OCI-LY3 (cell line): ENCODE data around the gene ACO1.

Experiments used
- H2AFZ ChIP-seq: fragments of 200-600, 300-600 bp; shearing (Covaris generic); 2 replicates; pipeline ENCODE4 v1.6.0; 2014; ENCODE audit warnings: antibody characterized with exemption, low read depth, low read length
- H3K27ac ChIP-seq: fragments of 200-600, 300-600 bp; sonication (generic); 2 replicates; pipeline ENCODE4 v1.5.1; 2014; ENCODE audit warnings: mild to moderate bottlenecking, low read length, moderate library complexity, mixed read lengths
- H3K27me3 ChIP-seq: fragments of 200-600, 300-600 bp; sonication (generic); 2 replicates; pipeline ENCODE4 v1.6.1; 2014; ENCODE audit warnings: low read depth, low read length, mixed read lengths
- H3K36me3 ChIP-seq: fragments of 200-600, 300-600 bp; sonication (generic); replicated peaks from 2 replicates; pipeline ENCODE3; 2014; ENCODE audit warnings: low read depth, low read length, mixed read lengths
- H3K4me1 ChIP-seq: fragments of 300-600, 200-600 bp; sonication (generic); 2 replicates; pipeline ENCODE4 v1.6.1; 2014; ENCODE audit warnings: low read length, mixed read lengths
- H3K4me2 ChIP-seq: fragments of 200-600, 300-600 bp; sonication (generic); 2 replicates; pipeline ENCODE4 v1.6.1; 2014; ENCODE audit warnings: low read length, mixed read lengths
- H3K4me3 ChIP-seq: fragments of 300-600, 200-600 bp; sonication (generic); 2 replicates; pipeline ENCODE4 v1.5.1; 2014; ENCODE audit warnings: antibody characterized with exemption, mild to moderate bottlenecking, low read length, moderate library complexity
- H3K79me2 ChIP-seq: fragments of 300-600, 200-600 bp; shearing (Covaris generic); 2 replicates; pipeline ENCODE4 v1.6.1; 2014; ENCODE audit warnings: mild to moderate bottlenecking, low read length, mixed read lengths
- H3K9ac ChIP-seq: fragments of 300-600, 200-600 bp; shearing (Covaris generic); 2 replicates; pipeline ENCODE4 v1.6.0; 2014; ENCODE audit warnings: mild to moderate bottlenecking, low read length, moderate library complexity
- H3K9me3 ChIP-seq: fragments of 200-600, 300-600 bp; shearing (Covaris generic); 2 replicates; pipeline ENCODE4 v1.6.1; 2014; ENCODE audit warnings: low read length, mixed read lengths; ENCODE audit not compliant: insufficient read depth
- H4K20me1 ChIP-seq: fragments of 200-600, 300-600 bp; sonication (generic); 2 replicates; pipeline ENCODE4 v1.6.1; 2016; ENCODE audit warnings: low read length, mixed read lengths; ENCODE audit not compliant: insufficient read depth
- EZH2phosphoT487 ChIP-seq: fragments of 200-600 bp; shearing (Covaris generic); IDR thresholded peaks from 2 replicates; pipeline ENCODE4 v1.6.1; 2018; ENCODE audit warnings: antibody characterized with exemption, mixed run types, low read depth
- TF ChIP-seq, protein P1 (sequence below): fragments of 200-600, 300-600 bp; sonication (generic); IDR thresholded peaks from 2 replicates; pipeline ENCODE4 v1.5.1; 2014; ENCODE audit warnings: antibody characterized with exemption, low read length, low read depth

The ACO1 gene

DNA sequence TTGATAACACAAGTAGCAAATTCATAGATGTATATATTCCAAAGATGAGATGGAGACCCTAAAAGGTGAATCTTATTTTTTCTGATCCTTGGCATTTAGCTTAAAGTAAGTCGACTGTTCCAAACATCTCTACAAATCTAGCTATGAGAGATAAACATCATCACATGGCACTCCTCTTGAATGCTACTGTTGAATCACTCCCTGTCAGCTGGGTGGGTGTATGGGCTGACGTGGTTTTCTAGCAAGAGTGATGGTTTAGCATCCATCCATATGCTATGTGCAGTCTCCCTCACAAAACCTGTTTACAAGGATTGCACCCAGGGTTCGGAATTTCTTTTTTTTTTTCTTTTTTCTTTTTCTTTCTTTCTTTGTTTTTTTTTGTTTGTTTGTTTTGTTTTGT, 13.8 kb downstream of the ACO1 start:
- H3K9ac ChIP-seq = no peak overlapping the region
- no peaks in the 10 kb centered on the region for H3K79me2 ChIP-seq
- H3K9me3 ChIP-seq = no peaks in the 10 kb centered on the region
- H3K36me3 ChIP-seq = no peaks in the 10 kb centered on the region
- no peak overlapping the region for H2AFZ ChIP-seq
- TF ChIP-seq, protein P1, sequence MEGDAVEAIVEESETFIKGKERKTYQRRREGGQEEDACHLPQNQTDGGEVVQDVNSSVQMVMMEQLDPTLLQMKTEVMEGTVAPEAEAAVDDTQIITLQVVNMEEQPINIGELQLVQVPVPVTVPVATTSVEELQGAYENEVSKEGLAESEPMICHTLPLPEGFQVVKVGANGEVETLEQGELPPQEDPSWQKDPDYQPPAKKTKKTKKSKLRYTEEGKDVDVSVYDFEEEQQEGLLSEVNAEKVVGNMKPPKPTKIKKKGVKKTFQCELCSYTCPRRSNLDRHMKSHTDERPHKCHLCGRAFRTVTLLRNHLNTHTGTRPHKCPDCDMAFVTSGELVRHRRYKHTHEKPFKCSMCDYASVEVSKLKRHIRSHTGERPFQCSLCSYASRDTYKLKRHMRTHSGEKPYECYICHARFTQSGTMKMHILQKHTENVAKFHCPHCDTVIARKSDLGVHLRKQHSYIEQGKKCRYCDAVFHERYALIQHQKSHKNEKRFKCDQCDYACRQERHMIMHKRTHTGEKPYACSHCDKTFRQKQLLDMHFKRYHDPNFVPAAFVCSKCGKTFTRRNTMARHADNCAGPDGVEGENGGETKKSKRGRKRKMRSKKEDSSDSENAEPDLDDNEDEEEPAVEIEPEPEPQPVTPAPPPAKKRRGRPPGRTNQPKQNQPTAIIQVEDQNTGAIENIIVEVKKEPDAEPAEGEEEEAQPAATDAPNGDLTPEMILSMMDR = no peak
- H3K4me3 ChIP-seq = no peak overlapping the region
- no peak overlapping the region for H3K27ac ChIP-seq
- no peaks in the 10 kb centered on the region for H3K4me1 ChIP-seq
- H3K27me3 ChIP-seq = no peaks in the 10 kb centered on the region
- no peaks in the 10 kb centered on the region for H4K20me1 ChIP-seq
- H3K4me2 ChIP-seq = no peak overlapping the region

DNA sequence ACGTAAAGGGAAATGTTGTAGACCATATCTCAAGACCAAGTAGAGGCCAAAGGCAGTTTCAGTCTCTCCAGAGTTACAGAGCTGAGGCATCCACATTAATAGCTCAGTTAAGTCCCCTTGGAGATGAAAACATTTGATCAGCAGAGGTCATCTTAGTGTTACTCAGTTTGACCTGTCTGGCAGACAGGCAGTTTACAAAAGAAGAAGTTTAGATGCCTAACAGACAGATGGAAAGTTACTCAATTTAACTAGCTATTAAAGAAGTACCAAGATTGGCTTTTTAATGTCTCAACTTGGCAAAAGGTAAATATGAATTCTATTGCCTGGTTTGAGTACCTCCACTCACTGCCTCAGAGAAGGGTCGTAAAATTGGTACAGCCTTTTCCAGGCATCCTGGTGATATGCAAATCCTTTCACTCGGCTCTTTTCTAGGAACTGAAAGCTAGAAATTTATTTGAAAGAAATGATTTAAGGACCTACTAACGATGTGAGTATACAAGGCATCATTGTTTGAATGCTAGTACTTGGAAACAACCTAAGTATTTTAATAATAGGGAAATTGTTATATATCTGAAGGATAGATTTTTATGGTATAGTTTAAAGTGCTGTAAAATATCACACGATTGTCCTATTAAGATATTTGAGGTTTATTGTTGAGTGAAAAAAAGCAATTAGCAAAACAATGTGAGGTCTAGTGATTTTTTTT, 14.8 kb downstream of the ACO1 start:
- Histone ChIP-seq H3K9me3 (no peaks in the 10 kb centered on the region), H3K27me3 (no peaks in the 10 kb centered on the region), H3K79me2 (no peaks in the 10 kb centered on the region), H3K4me3 (no peak overlapping the region), H3K9ac (no peak overlapping the region), H3K36me3 (no peaks in the 10 kb centered on the region), H3K4me1 (no peaks in the 10 kb centered on the region), H3K27ac (no peak overlapping the region), H3K4me2 (no peak overlapping the region), H2AFZ (no peak overlapping the region), H4K20me1 (no peaks in the 10 kb centered on the region)
- TF ChIP-seq EZH2phosphoT487 = no peak
- TF ChIP-seq, protein P1 = no peak

DNA sequence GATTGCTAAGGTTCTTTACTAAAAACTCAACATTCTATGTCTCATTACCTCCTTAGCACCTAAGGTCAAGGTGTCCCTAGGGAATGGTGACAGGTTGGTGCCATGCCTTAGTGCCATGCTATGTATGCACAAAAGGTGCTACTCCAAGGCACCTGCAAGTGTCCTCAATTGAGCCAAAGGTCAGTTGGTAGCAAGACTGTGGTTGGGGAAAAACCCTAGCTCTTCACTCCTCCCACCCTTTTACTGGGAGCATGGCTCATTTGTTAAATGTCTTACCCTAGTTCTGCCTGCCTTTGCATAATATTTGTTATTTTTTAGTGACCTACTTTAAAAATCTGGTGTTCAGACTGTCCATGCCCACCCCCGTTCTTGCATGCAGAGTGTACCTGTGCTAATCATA, 17.0 kb downstream of the ACO1 start:
- no peaks in the 10 kb centered on the region for H3K9me3 ChIP-seq
- no peak overlapping the region for H2AFZ ChIP-seq
- no peak overlapping the region for H3K27ac ChIP-seq
- no peaks in the 10 kb centered on the region for H3K79me2 ChIP-seq
- no peaks in the 10 kb centered on the region for H3K4me1 ChIP-seq
- TF ChIP-seq, protein P1 = no peak
- no peak for TF ChIP-seq EZH2phosphoT487
- peaks cover 11% of the 10 kb centered on the region for H3K36me3 ChIP-seq
- H3K4me3 ChIP-seq = no peak overlapping the region
- no peak overlapping the region for H3K4me2 ChIP-seq
- no peaks in the 10 kb centered on the region for H3K27me3 ChIP-seq
- H4K20me1 ChIP-seq = no peaks in the 10 kb centered on the region
- H3K9ac ChIP-seq = no peak overlapping the region

DNA sequence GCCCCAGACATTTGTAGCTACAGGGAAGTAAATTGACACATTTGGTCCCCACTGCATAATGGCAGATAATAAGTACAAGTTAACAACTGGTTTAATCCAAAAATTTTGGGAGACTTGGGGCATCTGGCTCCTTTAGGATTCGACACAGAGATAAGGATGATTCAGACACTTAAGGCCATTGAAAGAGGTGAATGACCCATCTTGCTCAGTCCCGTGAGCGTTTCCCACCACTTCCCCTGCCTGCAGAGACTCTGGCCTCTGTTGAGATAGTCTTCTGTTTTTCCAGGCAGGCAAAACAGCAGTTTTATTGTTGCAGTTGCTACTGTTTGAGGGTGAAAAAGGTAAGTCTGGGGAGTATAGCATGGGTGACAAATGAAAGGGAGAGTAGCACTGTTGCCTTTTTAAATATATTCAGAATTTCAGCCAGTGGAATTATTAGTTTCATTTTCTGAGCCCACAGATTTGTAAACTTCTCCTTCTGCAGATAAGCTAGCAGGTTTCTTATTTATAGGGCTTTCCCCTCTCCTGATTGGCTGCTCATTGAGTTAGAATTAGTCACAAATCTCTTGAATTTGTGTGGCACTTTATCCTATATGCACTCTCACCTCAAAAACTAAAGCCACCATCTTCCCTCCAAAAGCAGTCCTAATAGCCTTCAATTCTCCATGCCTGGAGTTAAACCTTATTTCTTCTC, 19.3 kb downstream of the ACO1 start:
- H3K27ac ChIP-seq = no peak overlapping the region
- no peak overlapping the region for H3K4me2 ChIP-seq
- H3K36me3 ChIP-seq = peaks cover 14% of the 10 kb centered on the region
- no peak overlapping the region for H2AFZ ChIP-seq
- no peaks in the 10 kb centered on the region for H3K4me1 ChIP-seq
- H3K79me2 ChIP-seq = no peaks in the 10 kb centered on the region
- no peaks in the 10 kb centered on the region for H4K20me1 ChIP-seq
- no peak overlapping the region for H3K9ac ChIP-seq
- no peak overlapping the region for H3K4me3 ChIP-seq
- no peaks in the 10 kb centered on the region for H3K27me3 ChIP-seq
- H3K9me3 ChIP-seq = no peaks in the 10 kb centered on the region
- no peak for TF ChIP-seq EZH2phosphoT487
- TF ChIP-seq, protein P1 = no peak
